Mucosa of rectum (tissue), 2 donors: ENCODE data around the gene DSC3.
A peak's percentile ranks its signal among the peaks of the same experiment; 100 is the strongest.

ENCODE experiments used
- H3K27ac ChIP-seq, 2 donors: one replicate each; pipeline ENCODE4 v1.7.0; 2013; ENCODE audit warnings: inconsistent platforms in 2 of 2, low read depth in 2 of 2, low read length in 2 of 2
- H3K27me3 ChIP-seq, 2 donors: one replicate each; pipeline ENCODE4 v1.7.0; 2013; ENCODE audit warnings: low read length in 2 of 2; ENCODE audit not compliant: control insufficient read depth in 2 of 2, insufficient read depth in 2 of 2
- H3K36me3 ChIP-seq, 2 donors: one replicate each; pipeline ENCODE4 v1.7.0; 2013; ENCODE audit warnings: low read length in 2 of 2; ENCODE audit not compliant: control insufficient read depth in 2 of 2, insufficient read depth in 2 of 2
- H3K4me1 ChIP-seq, 2 donors: one replicate each; pipeline ENCODE4 v1.7.0; 2013; ENCODE audit warnings: low read length in 2 of 2, mild to moderate bottlenecking in 1 of 2; ENCODE audit not compliant: control insufficient read depth in 2 of 2, insufficient read depth in 2 of 2
- H3K4me3 ChIP-seq, 2 donors: one replicate each; pipeline ENCODE4 v1.7.0; 2013; ENCODE audit warnings: low read length in 2 of 2
- H3K9ac ChIP-seq, 2 donors: one replicate each; pipeline ENCODE4 v1.7.0; 2013; ENCODE audit warnings: low read length in 2 of 2, low read depth in 1 of 2, mild to moderate bottlenecking in 1 of 2
- H3K9me3 ChIP-seq, 2 donors: one replicate each; pipeline ENCODE4 v1.7.0; 2013; ENCODE audit warnings: low read length in 2 of 2; ENCODE audit not compliant: control insufficient read depth in 2 of 2
- donor health status: healthy.
- donor health status: Normal muscosa, but diverticular disease.

Gene DSC3

DNA sequence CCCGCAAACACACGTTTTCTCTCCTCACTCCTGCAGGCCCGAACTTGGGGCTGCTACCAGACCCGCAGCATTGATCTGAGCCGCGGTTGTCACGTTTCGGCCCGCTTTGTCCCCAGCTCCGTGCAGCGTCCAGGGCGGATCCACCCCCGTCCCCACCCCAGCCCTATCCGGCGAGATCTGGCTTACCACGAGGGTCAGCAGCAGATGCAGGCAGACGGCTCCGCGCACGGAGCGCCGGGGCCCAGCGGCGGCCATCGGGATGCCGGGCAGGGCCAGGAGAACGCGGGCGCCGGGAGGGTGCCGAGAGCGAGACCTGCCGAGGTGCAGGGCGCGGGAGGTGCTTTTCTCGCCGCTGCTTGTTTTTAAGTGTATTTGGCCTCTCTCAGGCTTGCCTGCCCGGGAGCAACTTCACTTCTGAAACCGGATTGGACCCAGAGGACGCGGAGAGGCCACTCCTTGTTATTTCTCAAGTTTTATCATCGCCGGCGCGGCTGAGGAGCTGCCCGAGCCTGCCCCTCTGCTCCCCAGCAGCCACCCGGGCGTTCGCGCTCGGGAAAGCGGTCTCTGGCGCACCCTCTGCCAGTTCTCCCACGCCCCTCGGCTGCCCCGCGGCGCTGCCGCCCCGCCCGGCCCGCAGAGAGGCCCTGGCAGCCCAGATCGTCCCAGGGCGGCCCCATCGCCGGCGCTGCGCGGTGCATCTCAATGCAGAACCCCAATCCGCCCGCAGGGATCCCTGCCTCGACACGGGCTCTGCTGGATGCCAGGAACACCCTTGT, at the start of gene DSC3:
DSC3 (minus strand) TSS at position 337 of the 776 bp plus-strand sequence; CDS start at position 255, 82 bp downstream.
- Histone ChIP-seq H3K9me3 (no peaks in the 10 kb centered on the region), H3K4me3 (peak within 1 kb of the TSS; percentile 50 to 56), H3K27ac (no peak within 1 kb of the TSS), H3K36me3 (no peaks in the 10 kb centered on the region), H3K4me1 (peaks cover 12 to 16% of the 10 kb centered on the region in 2 donors), H3K27me3 (peaks cover 42 to 49% of the 10 kb centered on the region in 2 donors), H3K9ac (peak within 1 kb of the TSS in 1 of 2 donors; percentile 9)

DNA sequence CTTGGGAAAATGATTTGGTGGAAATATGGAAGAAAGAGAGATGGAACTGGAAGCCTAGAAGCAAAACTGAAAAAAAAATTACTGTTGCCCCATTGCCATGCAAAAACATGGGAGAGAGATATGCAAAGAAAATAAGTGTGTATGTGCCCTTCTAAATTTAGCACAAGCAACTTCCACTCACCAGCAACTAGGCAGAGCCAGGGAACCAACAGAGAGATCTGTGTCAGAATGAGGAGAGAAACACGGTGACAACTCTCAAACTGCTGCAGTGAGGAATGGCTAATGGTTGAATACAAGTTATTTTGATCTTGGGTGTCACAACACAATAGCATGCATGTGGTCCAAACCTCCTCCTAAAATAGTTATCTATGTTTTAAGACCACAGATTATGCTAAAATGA, 48.8 kb upstream of the DSC3 start:
- peaks cover 30 to 46% of the 10 kb centered on the region in 2 donors for H3K36me3 ChIP-seq
- H3K27me3 ChIP-seq, result no peaks in the 10 kb centered on the region
- no peak overlapping the region for H3K4me3 ChIP-seq
- H3K9me3 ChIP-seq, result no peaks in the 10 kb centered on the region
- peaks cover 0 to 2% of the 10 kb centered on the region in 2 donors for H3K4me1 ChIP-seq
- H3K27ac ChIP-seq, result no peak overlapping the region
- no peak overlapping the region for H3K9ac ChIP-seq

DNA sequence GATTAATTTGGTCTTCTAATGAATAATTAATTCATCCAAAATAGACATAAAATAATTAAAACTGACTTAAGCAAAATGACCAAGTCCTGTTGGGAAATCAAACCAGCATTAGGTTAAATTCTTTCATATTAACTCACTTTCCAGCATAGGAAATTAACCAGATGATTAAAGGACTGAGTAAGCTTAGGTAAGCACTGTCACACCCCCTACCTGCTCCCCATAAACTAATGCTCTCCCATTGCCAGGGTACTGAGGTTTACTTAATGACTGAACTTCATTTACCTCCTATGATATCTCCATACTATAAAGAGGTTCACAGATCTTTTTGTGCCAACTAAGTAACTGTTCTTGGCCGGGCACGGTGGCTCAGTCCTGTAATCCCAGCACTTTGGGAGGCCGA, 46.0 kb upstream of the DSC3 start:
- Histone ChIP-seq H3K27ac (no peak overlapping the region), H3K36me3 (peaks cover 43 to 59% of the 10 kb centered on the region in 2 donors), H3K9me3 (no peaks in the 10 kb centered on the region), H3K27me3 (no peaks in the 10 kb centered on the region), H3K9ac (no peak overlapping the region), H3K4me1 (no peaks in the 10 kb centered on the region), H3K4me3 (no peak overlapping the region)

DNA sequence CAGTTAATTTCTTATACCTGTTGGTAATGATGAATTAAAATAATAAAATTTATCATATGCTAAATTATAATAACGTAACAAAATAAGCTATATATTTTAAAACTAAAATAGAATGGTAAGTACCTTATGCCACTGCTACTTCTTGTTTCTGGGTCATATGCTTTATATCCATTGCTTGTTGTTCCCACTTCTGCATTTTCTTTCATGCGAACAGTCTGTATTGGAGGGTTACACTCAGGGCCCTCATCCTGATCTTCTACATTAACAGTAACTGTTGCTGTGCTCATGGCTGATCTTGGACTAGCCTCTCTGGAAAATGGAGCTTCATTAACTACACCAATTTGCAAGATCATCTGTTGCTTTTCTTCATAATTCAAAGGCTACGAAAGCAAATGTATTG, 37.4 kb upstream of the DSC3 start:
- Histone ChIP-seq H3K9me3 (no peaks in the 10 kb centered on the region), H3K9ac (no peak overlapping the region), H3K27ac (no peak overlapping the region), H3K4me1 (no peaks in the 10 kb centered on the region), H3K36me3 (peaks cover 57 to 62% of the 10 kb centered on the region in 2 donors), H3K4me3 (no peak overlapping the region), H3K27me3 (no peaks in the 10 kb centered on the region)

DNA sequence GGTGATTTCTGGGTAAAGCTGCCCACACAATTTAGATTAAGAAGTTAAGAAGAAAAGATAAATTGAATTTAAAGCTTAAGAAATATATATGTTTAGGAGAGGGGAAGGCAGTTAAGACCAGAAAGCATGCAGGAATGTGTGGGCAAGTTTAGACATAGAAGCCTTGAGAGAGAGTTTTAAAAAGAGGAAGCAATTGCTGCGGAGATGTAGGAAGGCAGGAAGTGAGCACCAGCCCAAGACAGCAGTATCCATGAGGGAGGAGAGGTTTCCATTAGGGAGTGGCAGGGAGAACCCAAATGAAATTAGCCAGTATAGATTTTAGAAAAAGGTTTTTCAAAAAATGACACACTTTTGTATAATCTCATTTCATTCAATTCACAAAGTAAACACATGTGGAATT, 35.3 kb upstream of the DSC3 start:
- Histone ChIP-seq H3K9me3 (no peaks in the 10 kb centered on the region), H3K27ac (no peak overlapping the region), H3K27me3 (no peaks in the 10 kb centered on the region), H3K9ac (no peak overlapping the region), H3K4me3 (no peak overlapping the region), H3K36me3 (peaks cover 62 to 63% of the 10 kb centered on the region in 2 donors), H3K4me1 (no peaks in the 10 kb centered on the region)

DNA sequence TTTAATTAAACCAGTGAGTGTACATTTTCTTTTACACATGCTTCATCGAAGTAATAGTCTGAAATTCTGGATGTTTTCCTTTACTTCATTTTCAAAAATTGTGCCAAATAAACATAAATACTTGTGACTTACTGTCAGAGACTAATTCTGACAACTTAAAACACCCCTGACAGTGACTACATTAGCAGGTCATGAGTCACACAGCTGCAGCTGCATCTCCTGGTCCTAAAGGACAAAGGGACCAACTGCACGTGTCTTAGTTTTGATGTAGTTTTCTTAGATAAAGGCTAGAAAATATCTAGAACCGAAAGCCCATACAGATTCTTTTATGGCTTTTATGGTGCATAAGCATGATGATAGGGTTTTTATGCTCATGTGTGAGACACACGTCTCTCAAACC, 29.6 kb upstream of the DSC3 start:
- Histone ChIP-seq H3K27ac (no peak overlapping the region), H3K4me1 (no peaks in the 10 kb centered on the region), H3K27me3 (no peaks in the 10 kb centered on the region), H3K9ac (no peak overlapping the region), H3K36me3 (peaks cover 65 to 71% of the 10 kb centered on the region in 2 donors), H3K9me3 (no peaks in the 10 kb centered on the region), H3K4me3 (no peak overlapping the region)

DNA sequence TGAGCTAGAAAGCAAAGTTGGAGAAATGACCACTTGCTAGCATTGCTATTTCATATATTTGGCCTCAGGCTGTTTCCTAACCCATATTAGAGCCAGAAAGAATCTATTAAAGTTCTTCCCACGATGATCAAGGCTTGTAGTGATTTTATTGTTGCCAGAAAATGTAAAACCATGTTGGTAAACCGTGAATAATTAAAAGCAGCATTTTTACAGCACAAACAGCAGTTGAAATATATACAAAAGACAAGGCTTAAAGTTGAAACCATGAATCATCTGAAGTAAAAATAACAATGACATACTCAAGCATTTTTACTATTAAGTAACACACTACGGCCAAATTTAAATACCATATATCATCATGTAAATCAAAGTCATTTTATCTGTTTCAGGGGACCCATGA, 27.7 kb upstream of the DSC3 start:
- no peaks in the 10 kb centered on the region for H3K27me3 ChIP-seq
- H3K4me1 ChIP-seq, result no peaks in the 10 kb centered on the region
- peaks cover 68 to 69% of the 10 kb centered on the region in 2 donors for H3K36me3 ChIP-seq
- no peaks in the 10 kb centered on the region for H3K9me3 ChIP-seq
- no peak overlapping the region for H3K4me3 ChIP-seq
- no peak overlapping the region for H3K9ac ChIP-seq
- no peak overlapping the region for H3K27ac ChIP-seq

DNA sequence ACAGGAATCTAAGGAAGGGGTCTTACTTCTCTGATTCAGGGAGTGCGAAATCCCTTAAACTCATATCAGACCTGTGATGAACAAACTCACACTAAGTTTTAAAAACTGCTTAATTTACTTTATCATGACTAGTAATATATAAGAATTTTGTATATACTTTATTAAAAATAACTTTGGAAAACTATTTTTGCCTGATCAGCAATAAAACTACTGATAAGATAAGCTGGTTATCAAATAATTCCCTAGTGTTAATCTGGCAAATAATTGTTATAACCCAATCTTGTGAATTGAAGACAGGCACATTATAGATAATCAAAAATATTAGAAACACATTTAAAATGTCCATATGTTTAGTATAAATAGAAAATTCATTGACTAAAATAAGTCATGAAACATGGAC, 23.7 kb upstream of the DSC3 start:
- no peaks in the 10 kb centered on the region for H3K9me3 ChIP-seq
- no peak overlapping the region for H3K4me3 ChIP-seq
- no peaks in the 10 kb centered on the region for H3K4me1 ChIP-seq
- H3K27ac ChIP-seq, result no peak overlapping the region
- H3K9ac ChIP-seq, result no peak overlapping the region
- peaks cover 42 to 45% of the 10 kb centered on the region in 2 donors for H3K36me3 ChIP-seq
- no peaks in the 10 kb centered on the region for H3K27me3 ChIP-seq

DNA sequence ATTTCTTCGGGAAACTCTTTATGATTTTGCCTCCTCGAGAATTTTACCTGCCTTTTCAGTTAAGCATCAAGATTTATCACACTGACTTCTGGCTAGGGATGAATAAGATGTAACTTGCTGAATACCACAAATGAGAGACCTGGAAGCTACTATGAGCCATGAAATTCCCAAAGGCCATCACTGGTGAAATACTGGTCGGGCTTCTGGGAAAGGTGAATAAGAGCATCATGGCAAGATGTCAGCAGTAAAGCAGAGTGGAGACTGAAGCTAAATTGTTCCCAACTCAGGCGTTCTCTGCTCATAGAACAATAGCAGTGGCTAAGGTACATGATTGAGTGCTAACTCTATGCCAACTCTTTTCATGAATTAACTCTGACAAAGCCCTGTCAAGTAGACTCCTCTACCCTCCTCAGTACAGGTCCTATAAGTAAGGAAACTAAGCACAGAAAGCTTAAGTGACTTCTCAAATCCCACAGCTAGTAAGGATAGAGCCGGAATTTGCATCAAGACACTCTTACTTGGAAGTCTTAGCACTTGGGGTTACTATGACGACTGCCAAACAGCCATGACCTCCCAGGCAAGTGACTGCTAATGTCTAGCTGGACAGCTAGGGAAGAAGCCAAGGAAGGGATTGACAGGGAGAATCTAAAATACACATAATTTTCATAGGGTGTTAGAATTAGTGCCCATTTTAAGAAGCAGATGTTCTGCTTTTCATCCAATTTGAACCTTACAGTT, 22.7 kb upstream of the DSC3 start:
- Histone ChIP-seq H3K27ac (no peak overlapping the region), H3K9me3 (no peaks in the 10 kb centered on the region), H3K9ac (no peak overlapping the region), H3K36me3 (peaks cover 35 to 37% of the 10 kb centered on the region in 2 donors), H3K4me1 (no peaks in the 10 kb centered on the region), H3K27me3 (no peaks in the 10 kb centered on the region), H3K4me3 (no peak overlapping the region)

DNA sequence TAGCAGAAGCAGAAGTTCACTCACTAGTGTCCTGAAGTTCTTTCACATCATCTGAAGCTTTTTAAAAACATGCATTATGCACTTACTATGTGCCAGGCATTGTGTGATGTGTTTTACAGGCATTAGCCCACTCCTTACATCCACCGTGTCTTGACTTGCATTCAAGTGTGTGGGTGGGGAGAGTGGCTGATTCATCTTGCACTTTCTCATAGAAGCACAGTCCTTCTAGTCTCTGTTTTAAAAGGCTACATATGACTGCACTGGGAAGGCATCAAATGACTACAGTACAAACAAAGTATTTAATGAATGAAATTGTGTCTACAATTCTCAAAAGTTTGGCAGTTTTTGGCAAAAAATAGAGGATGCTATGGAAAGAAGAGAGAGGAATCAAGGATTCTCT, 21.6 kb upstream of the DSC3 start:
- no peak overlapping the region for H3K4me3 ChIP-seq
- H3K36me3 ChIP-seq, result peaks cover 29 to 31% of the 10 kb centered on the region in 2 donors
- no peaks in the 10 kb centered on the region for H3K9me3 ChIP-seq
- H3K27ac ChIP-seq, result no peak overlapping the region
- no peak overlapping the region for H3K9ac ChIP-seq
- no peaks in the 10 kb centered on the region for H3K27me3 ChIP-seq
- H3K4me1 ChIP-seq, result no peaks in the 10 kb centered on the region
